Measurements from ENCODE around the gene CNP. TPM values are rescaled to one million over a fixed set of nuclear protein-coding genes. Genes with fewer than 3 reads are reported as not detected.
A peak's percentile ranks its signal among the peaks of the same experiment; 100 is the strongest.

The CNP gene
- total and polyA plus RNA-seq, 7 donors: 17.6 to 26.8 (median 21.8) TPM

- H3K9me3 ChIP-seq: no peaks in the 10 kb centered on the region
- 1 to 4% (median 4%) methylated on average over 32 to 33 of the region's 33 CpGs for WGBS, 3 donors
- H3K4me1 ChIP-seq: peaks cover 15% of the 10 kb centered on the region
- peak overlapping the region; percentile 98 for H3K4me3 ChIP-seq
- DNase-seq (no peak), ATAC-seq (peak; percentile 35 to 57 (median 50))
- no peaks in the 10 kb centered on the region for H3K27me3 ChIP-seq (ENCODE audit: insufficient read depth in 3 of 3, low read length in 2 of 3)
- H3K36me3 ChIP-seq (ENCODE audit: insufficient read depth in 1 of 2, low read depth in 1 of 2): no peaks in the 10 kb centered on the region
- H3K27ac ChIP-seq: peak overlapping the region; percentile 84
- intact Hi-C loops (cut with DNase I): no loop called here
- no peak for TF ChIP-seq CTCF (IDR thresholded peaks at IDR 0.05)
Measured at GRCh38 chr17:41919165-41919817, 47.3 kb upstream of the CNP start.

GRCh38 chr17:41919840-41920579 lies 46.6 kb upstream of the CNP start:
- 64 to 75% (median 68%) methylated on average over 7 of the region's 7 CpGs for WGBS, 3 donors
- Histone ChIP-seq H3K9me3 (no peaks in the 10 kb centered on the region), H3K27me3 (ENCODE audit: insufficient read depth in 3 of 3, low read length in 2 of 3) (no peaks in the 10 kb centered on the region), H3K36me3 (ENCODE audit: insufficient read depth in 1 of 2, low read depth in 1 of 2) (no peaks in the 10 kb centered on the region), H3K4me1 (peaks cover 15% of the 10 kb centered on the region), H3K4me3 (peak overlapping the region; percentile 98), H3K27ac (peak overlapping the region; percentile 84)
- TF ChIP-seq CTCF (IDR thresholded peaks at IDR 0.05): no peak
- intact Hi-C loops (cut with DNase I): no loop called here
- DNase-seq (peak; percentile 44 to 66), ATAC-seq (peak in 2 of 4 donors; percentile 4 to 28)

GRCh38 chr17:41920580-41920955 lies 46.0 kb upstream of the CNP start:
- intact Hi-C loops (cut with DNase I): no loop called here
- Histone ChIP-seq H3K9me3 (no peaks in the 10 kb centered on the region), H3K27me3 (ENCODE audit: insufficient read depth in 3 of 3, low read length in 2 of 3) (no peaks in the 10 kb centered on the region), H3K36me3 (ENCODE audit: insufficient read depth in 1 of 2, low read depth in 1 of 2) (no peaks in the 10 kb centered on the region), H3K4me3 (no peak overlapping the region), H3K4me1 (peaks cover 15% of the 10 kb centered on the region), H3K27ac (no peak overlapping the region)
- WGBS, 3 donors: 84 to 94% (median 93%) methylated on average over 5 of the region's 5 CpGs
- DNase-seq (no peak), ATAC-seq (no peak)
- no peak for TF ChIP-seq CTCF (IDR thresholded peaks at IDR 0.05)

GRCh38 chr17:41925991-41926590 lies 40.5 kb upstream of the CNP start:
- H3K36me3 ChIP-seq (ENCODE audit: insufficient read depth in 1 of 2, low read depth in 1 of 2): no peaks in the 10 kb centered on the region
- 88 to 92% (median 90%) methylated on average over 7 of the region's 7 CpGs for WGBS, 3 donors
- ATAC-seq (no peak), DNase-seq (no peak)
- intact Hi-C loops (cut with DNase I): no loop called here
- H3K27me3 ChIP-seq (ENCODE audit: insufficient read depth in 3 of 3, low read length in 2 of 3): no peaks in the 10 kb centered on the region
- H3K9me3 ChIP-seq: no peaks in the 10 kb centered on the region
- TF ChIP-seq CTCF (IDR thresholded peaks at IDR 0.05): no peak
- H3K4me1 ChIP-seq: peaks cover 7% of the 10 kb centered on the region
- H3K4me3 ChIP-seq: no peak overlapping the region
- H3K27ac ChIP-seq: no peak overlapping the region

Data from psoas muscle (tissue), 8 donors.